Measurements from ENCODE around the gene CAST.

Gene CAST

GRCh38 chr5:96649681-96650540 is 12.3 kb upstream of the CAST start:
- no peaks in the 10 kb centered on the region for H3K79me2 ChIP-seq (ENCODE audit: control insufficient read depth, low read length)
- no peaks in the 10 kb centered on the region for H3K9me2 ChIP-seq (replicated peaks; ENCODE audit: control insufficient read depth, low read length)
- H3K4me2 ChIP-seq (ENCODE audit: low read length): no peak overlapping the region
- H3K27ac ChIP-seq (ENCODE audit: low read depth, low read length): no peak overlapping the region
- H3K4me1 ChIP-seq (ENCODE audit: control insufficient read depth, low read length): no peaks in the 10 kb centered on the region
- H3K4me3 ChIP-seq (ENCODE audit: low read length): no peak overlapping the region
- H3K36me3 ChIP-seq (ENCODE audit: control insufficient read depth, low read length): no peaks in the 10 kb centered on the region
- no peaks in the 10 kb centered on the region for H3K9me3 ChIP-seq (ENCODE audit: control insufficient read depth, insufficient read depth, low read length)
- peaks cover 13% of the 10 kb centered on the region for H3K27me3 ChIP-seq (ENCODE audit: control insufficient read depth, low read length)
- H3F3A ChIP-seq (ENCODE audit: control insufficient read depth, insufficient read depth): no peaks in the 10 kb centered on the region
- no peak for TF ChIP-seq EZH2phosphoT487 (IDR thresholded peaks at IDR 0.05; ENCODE audit: borderline replicate concordance, low read length)
- no peak for TF ChIP-seq CTCF (IDR thresholded peaks at IDR 0.05; ENCODE audit: low read depth, low read length, poor library complexity, severe bottlenecking)
- no peaks in the 10 kb centered on the region for H4K20me1 ChIP-seq (ENCODE audit: control insufficient read depth, insufficient read depth, low read depth, low read length)

GRCh38 chr5:96651047-96651446 is 11.1 kb upstream of the CAST start:
- Histone ChIP-seq H3K4me2 (ENCODE audit: low read length) (no peak overlapping the region), H4K20me1 (ENCODE audit: control insufficient read depth, insufficient read depth, low read depth, low read length) (no peaks in the 10 kb centered on the region), H3K27me3 (ENCODE audit: control insufficient read depth, low read length) (peaks cover 17% of the 10 kb centered on the region), H3K9me2 (replicated peaks; ENCODE audit: control insufficient read depth, low read length) (no peaks in the 10 kb centered on the region), H3K79me2 (ENCODE audit: control insufficient read depth, low read length) (no peaks in the 10 kb centered on the region), H3K4me1 (ENCODE audit: control insufficient read depth, low read length) (no peaks in the 10 kb centered on the region), H3F3A (ENCODE audit: control insufficient read depth, insufficient read depth) (no peaks in the 10 kb centered on the region), H3K27ac (ENCODE audit: low read depth, low read length) (no peak overlapping the region), H3K9me3 (ENCODE audit: control insufficient read depth, insufficient read depth, low read length) (no peaks in the 10 kb centered on the region), H3K4me3 (ENCODE audit: low read length) (no peak overlapping the region), H3K36me3 (ENCODE audit: control insufficient read depth, low read length) (no peaks in the 10 kb centered on the region)
- TF ChIP-seq EZH2phosphoT487 (IDR thresholded peaks at IDR 0.05; ENCODE audit: borderline replicate concordance, low read length) (no peak), CTCF (IDR thresholded peaks at IDR 0.05; ENCODE audit: low read depth, low read length, poor library complexity, severe bottlenecking) (no peak)

GRCh38 chr5:96651948-96652753 is 10.0 kb upstream of the CAST start:
- Histone ChIP-seq H3K4me2 (ENCODE audit: low read length) (no peak overlapping the region), H4K20me1 (ENCODE audit: control insufficient read depth, insufficient read depth, low read depth, low read length) (no peaks in the 10 kb centered on the region), H3K36me3 (ENCODE audit: control insufficient read depth, low read length) (no peaks in the 10 kb centered on the region), H3K4me1 (ENCODE audit: control insufficient read depth, low read length) (no peaks in the 10 kb centered on the region), H3K4me3 (ENCODE audit: low read length) (no peak overlapping the region), H3K27me3 (ENCODE audit: control insufficient read depth, low read length) (peaks cover 17% of the 10 kb centered on the region), H3K27ac (ENCODE audit: low read depth, low read length) (no peak overlapping the region), H3K9me2 (replicated peaks; ENCODE audit: control insufficient read depth, low read length) (no peaks in the 10 kb centered on the region), H3K9me3 (ENCODE audit: control insufficient read depth, insufficient read depth, low read length) (no peaks in the 10 kb centered on the region), H3K79me2 (ENCODE audit: control insufficient read depth, low read length) (no peaks in the 10 kb centered on the region), H3F3A (ENCODE audit: control insufficient read depth, insufficient read depth) (no peaks in the 10 kb centered on the region)
- TF ChIP-seq CTCF (IDR thresholded peaks at IDR 0.05; ENCODE audit: low read depth, low read length, poor library complexity, severe bottlenecking) (peak; percentile 52), EZH2phosphoT487 (IDR thresholded peaks at IDR 0.05; ENCODE audit: borderline replicate concordance, low read length) (no peak)
